Uterus (tissue), 4 donors: Measurements from ENCODE around the gene USP20. TPM values are rescaled to one million over a fixed set of nuclear protein-coding genes. Genes with fewer than 3 reads are reported as not detected.

Experiments used
- DNase-seq, 2 donors: peaks; one replicate each; pipeline ENCODE4 v3.0.0-alpha.2; 2019 to 2020
- H3K27ac ChIP-seq, 2 donors: fragments of 200-600 bp; sonication (generic); 1 replicate in 1 of 2; 2 replicates in 1 of 2; pipeline ENCODE4 v1.5.1; 2016 to 2018
- H3K27me3 ChIP-seq, 2 donors: fragments of 200-600 bp; sonication (generic); one replicate each; pipeline ENCODE4 v1.5.1; 2018 to 2019; ENCODE audit warnings: control low read depth in 1 of 2
- H3K36me3 ChIP-seq, 2 donors: fragments of 200-600 bp; sonication (generic); one replicate each; pipeline ENCODE4 v1.5.1; 2019; ENCODE audit warnings: control low read depth in 1 of 2
- H3K4me1 ChIP-seq, 2 donors: fragments of 200-600 bp; sonication (generic); one replicate each; pipeline ENCODE4 v1.5.1; 2018 to 2019; ENCODE audit warnings: control low read depth in 1 of 2
- H3K4me3 ChIP-seq, 2 donors: fragments of 200-600 bp; sonication (generic); 1 replicate in 1 of 2; 2 replicates in 1 of 2; pipeline ENCODE4 v1.5.1; 2018 to 2019; ENCODE audit warnings: mild to moderate bottlenecking in 1 of 2
- H3K9me3 ChIP-seq, 2 donors: fragments of 200-600 bp; sonication (generic); one replicate each; pipeline ENCODE4 v1.5.1; 2019; ENCODE audit warnings: control low read depth in 1 of 2
- CTCF ChIP-seq, 4 experiments: fragments of 200-600 bp in 2 of 4; fragments of 450-650 bp in 2 of 4; sonication (generic) in 2 of 4; IDR thresholded peaks; one replicate each; pipeline ENCODE4 v1.5.1; 2016 to 2019; ENCODE audit warnings: antibody characterized with exemption in 4 of 4, mild to moderate bottlenecking in 2 of 4, moderate library complexity in 1 of 4
- POLR2A ChIP-seq, 2 donors: fragments of 450-650 bp; IDR thresholded peaks; one replicate each; pipeline ENCODE4 v1.6.1; 2016; ENCODE audit warnings: antibody characterized with exemption in 2 of 2, mild to moderate bottlenecking in 1 of 2, moderate library complexity in 1 of 2
- intact Hi-C: fragments of 100-400 bp; cut with DNase I; formaldehyde crosslinking; loops from one replicate; pipeline ENCODE4 v1.15.1; 2023; ENCODE audit warnings: low total_unique reads
- total RNA-seq, 4 donors: library from RNA; depleted of rRNA in 3 of 4; stranded (reverse); fragments of >200 nt in 3 of 4; gene quantifications; one replicate each; pipeline versions ENCODE4 v1.1.0 to v1.2.4, GENCODE V29; 2014 to 2023
- donor health status: DM: yes; HTN: yes; CAD: no.

Gene USP20
- total RNA-seq, 4 donors from 2014 or later = 5.6 to 46.7 (median 11.1) TPM

GRCh38 chr9:129865668-129866320 lies 30.5 kb downstream of the USP20 start:
- DNase-seq = no peak
- H3K4me3 ChIP-seq = no peak overlapping the region
- intact Hi-C loops = no loop called here
- H3K36me3 ChIP-seq = no peaks in the 10 kb centered on the region
- no peaks in the 10 kb centered on the region for H3K4me1 ChIP-seq
- no peaks in the 10 kb centered on the region for H3K27me3 ChIP-seq
- H3K9me3 ChIP-seq = no peaks in the 10 kb centered on the region
- TF ChIP-seq POLR2A (IDR thresholded peaks at IDR 0.05) = no peak
- no peak for TF ChIP-seq CTCF (IDR thresholded peaks at IDR 0.05)
- H3K27ac ChIP-seq = no peak overlapping the region

GRCh38 chr9:129866394-129867135 lies 31.3 kb downstream of the USP20 start:
- no peak for DNase-seq
- H3K4me3 ChIP-seq = no peak overlapping the region
- H3K27ac ChIP-seq = no peak overlapping the region
- intact Hi-C loops = no loop called here
- no peaks in the 10 kb centered on the region for H3K36me3 ChIP-seq
- H3K9me3 ChIP-seq = no peaks in the 10 kb centered on the region
- no peak for TF ChIP-seq POLR2A (IDR thresholded peaks at IDR 0.05)
- no peak for TF ChIP-seq CTCF (IDR thresholded peaks at IDR 0.05)
- no peaks in the 10 kb centered on the region for H3K27me3 ChIP-seq
- H3K4me1 ChIP-seq = no peaks in the 10 kb centered on the region

GRCh38 chr9:129867136-129868022 lies 32.1 kb downstream of the USP20 start:
- intact Hi-C loops = no loop called here
- H3K27me3 ChIP-seq = no peaks in the 10 kb centered on the region
- H3K27ac ChIP-seq = no peak overlapping the region
- TF ChIP-seq CTCF (IDR thresholded peaks at IDR 0.05) (no peak), POLR2A (IDR thresholded peaks at IDR 0.05) (no peak)
- no peaks in the 10 kb centered on the region for H3K4me1 ChIP-seq
- no peaks in the 10 kb centered on the region for H3K9me3 ChIP-seq
- no peak for DNase-seq
- H3K4me3 ChIP-seq = no peak overlapping the region
- H3K36me3 ChIP-seq = no peaks in the 10 kb centered on the region

- Histone ChIP-seq H3K27ac (no peak overlapping the region), H3K36me3 (no peaks in the 10 kb centered on the region), H3K27me3 (no peaks in the 10 kb centered on the region), H3K9me3 (no peaks in the 10 kb centered on the region), H3K4me1 (no peaks in the 10 kb centered on the region), H3K4me3 (no peak overlapping the region)
- DNase-seq = no peak
- intact Hi-C loops = no loop called here
- no peak for TF ChIP-seq CTCF (IDR thresholded peaks at IDR 0.05)
- TF ChIP-seq POLR2A (IDR thresholded peaks at IDR 0.05) = no peak
These were observed 33.0 kb downstream of the USP20 start for GRCh38 chr9:129868023-129868871.
